H1 (cell line): ENCODE measurements around the gene SULF2. TPM values are rescaled to one million over a fixed set of nuclear protein-coding genes. Genes with fewer than 3 reads are reported as not detected.

Experiments used
- CTCF ChIA-PET: fragments of 300-600 bp; sonication (Branson Sonifier 250); formaldehyde crosslinking; loops from one replicate; lab custom pipeline; 2021; ENCODE audit not compliant: partially characterized antibody; lab: Charles Lee
- POLR2A ChIA-PET: fragments of 300-600 bp; sonication (Branson Sonifier 250); formaldehyde crosslinking; loops from one replicate; lab custom pipeline; 2021; ENCODE audit warnings: inconsistent platforms; ENCODE audit not compliant: partially characterized antibody; lab: Charles Lee
- DNase-seq, 2 experiments: peaks; one replicate each; pipeline versions ENCODE4 v3.0.0 to v3.0.0-alpha.2; 2010 to 2022; ENCODE audit warnings: low spot score in 2 of 2, low read depth in 1 of 2, mixed read lengths in 1 of 2
- FAIRE-seq: peaks from 2 replicates; lab custom pipeline; 2011; peaks lifted over from hg19 to GRCh38; lab: Jason Lieb, UNC
- H2AFZ ChIP-seq: 2 replicates; pipeline ENCODE4 v1.8.1; 2012; ENCODE audit warnings: low read length, inconsistent platforms
- H2AK5ac ChIP-seq: 2 replicates; pipeline ENCODE4 v1.6.1; 2013; ENCODE audit warnings: low read depth, low read length
- H2BK120ac ChIP-seq: replicated peaks from 2 replicates; pipeline ENCODE3; 2013; ENCODE audit warnings: low read depth, low read length, inconsistent platforms
- H2BK12ac ChIP-seq: 2 replicates; pipeline ENCODE4 v1.6.1; 2013; ENCODE audit warnings: low read depth, low read length
- H2BK15ac ChIP-seq: 2 replicates; pipeline ENCODE4 v1.6.1; 2013; ENCODE audit warnings: low read length
- H2BK20ac ChIP-seq: 2 replicates; pipeline ENCODE4 v1.6.1; 2013; ENCODE audit warnings: low read length
- H2BK5ac ChIP-seq: 2 replicates; pipeline ENCODE4 v1.6.1; 2013; ENCODE audit warnings: low read depth, low read length
- H3K14ac ChIP-seq: 2 replicates; pipeline ENCODE4 v1.6.1; 2013; ENCODE audit warnings: inconsistent platforms; ENCODE audit not compliant: insufficient read length
- H3K18ac ChIP-seq: 2 replicates; pipeline ENCODE4 v1.6.1; 2013; ENCODE audit warnings: low read length; ENCODE audit errors: extremely low read depth
- H3K23ac ChIP-seq: 2 replicates; pipeline ENCODE4 v1.6.1; 2013; ENCODE audit warnings: inconsistent platforms; ENCODE audit not compliant: insufficient read length
- H3K23me2 ChIP-seq: 2 replicates; pipeline ENCODE4 v1.6.1; 2013; ENCODE audit warnings: low read depth, low read length
- H3K27ac ChIP-seq: 2 replicates; pipeline ENCODE4 v1.6.1; 2011; ENCODE audit warnings: low read depth, low read length, inconsistent platforms
- H3K27me3 ChIP-seq, 4 experiments: replicated peaks in 1 of 4; 1 replicate in 1 of 4; 2 replicates in 3 of 4; pipeline versions ENCODE4 v1.6.1 to v1.8.1; 2011 to 2013; ENCODE audit warnings: low read length in 3 of 4, mild to moderate bottlenecking in 3 of 4, inconsistent platforms in 2 of 4, mixed read lengths in 2 of 4, moderate library complexity in 1 of 4; ENCODE audit not compliant: control insufficient read depth in 3 of 4, insufficient read depth in 3 of 4; ENCODE audit errors: extremely low read depth in 1 of 4
- H3K36me3 ChIP-seq, 4 experiments: 2 replicates each; pipeline versions ENCODE4 v1.6.1 to v1.8.1; 2011 to 2013; ENCODE audit warnings: mild to moderate bottlenecking in 4 of 4, low read length in 3 of 4, moderate library complexity in 2 of 4, control low read depth in 1 of 4, inconsistent platforms in 1 of 4; ENCODE audit not compliant: insufficient read depth in 4 of 4, control insufficient read depth in 2 of 4
- H3K4ac ChIP-seq: replicated peaks from 2 replicates; pipeline ENCODE3; 2013; ENCODE audit warnings: low read length, low read depth, mixed read lengths, inconsistent platforms; ENCODE audit not compliant: insufficient read length
- H3K4me1 ChIP-seq, 4 experiments: replicated peaks in 1 of 4; 1 replicate in 1 of 4; 2 replicates in 3 of 4; pipeline versions ENCODE4 v1.6.1 to v1.8.1; 2011 to 2013; ENCODE audit warnings: low read length in 3 of 4, inconsistent platforms in 2 of 4, mixed read lengths in 1 of 4; ENCODE audit not compliant: insufficient read depth in 4 of 4, control insufficient read depth in 3 of 4
- H3K4me2 ChIP-seq, 2 experiments: 2 replicates each; pipeline versions ENCODE4 v1.6.1 to v1.8.1; 2011 to 2013; ENCODE audit warnings: low read depth in 2 of 2, low read length in 2 of 2, control low read depth in 1 of 2, inconsistent platforms in 1 of 2, mild to moderate bottlenecking in 1 of 2; ENCODE audit not compliant: insufficient read depth in 1 of 2
- H3K4me3 ChIP-seq, 4 experiments: fragments of 200-600, 300-600 bp in 1 of 4; sonication (generic), shearing (Covaris generic), sonication (Bioruptor Twin) in 1 of 4; 2 replicates each; pipeline versions ENCODE4 v1.5.1 to v1.8.1; 2011 to 2016; ENCODE audit warnings: low read length in 4 of 4, low read depth in 3 of 4, control low read depth in 2 of 4, inconsistent platforms in 2 of 4, mild to moderate bottlenecking in 2 of 4, mixed read lengths in 1 of 4, moderate library complexity in 1 of 4; ENCODE audit not compliant: insufficient read depth in 2 of 4; ENCODE audit errors: extremely low read depth in 1 of 4
- H3K56ac ChIP-seq: replicated peaks from 2 replicates; pipeline ENCODE3; 2013; ENCODE audit warnings: low read depth, mild to moderate bottlenecking, mixed read lengths, low read length, inconsistent platforms; ENCODE audit not compliant: insufficient read length
- H3K79me1 ChIP-seq: 2 replicates; pipeline ENCODE4 v1.6.1; 2013; ENCODE audit warnings: low read depth, low read length, control low read depth
- H3K79me2 ChIP-seq, 2 experiments: 2 replicates each; pipeline versions ENCODE4 v1.6.1 to v1.8.1; 2012 to 2013; ENCODE audit warnings: low read length in 2 of 2, mild to moderate bottlenecking in 2 of 2, inconsistent platforms in 1 of 2; ENCODE audit not compliant: insufficient read depth in 2 of 2, control insufficient read depth in 1 of 2
- H3K9ac ChIP-seq, 4 experiments: replicated peaks in 1 of 4; 1 replicate in 1 of 4; 2 replicates in 3 of 4; pipeline versions ENCODE4 v1.6.1 to v1.8.1; 2011 to 2013; ENCODE audit warnings: low read depth in 3 of 4, low read length in 3 of 4, control low read depth in 2 of 4, mild to moderate bottlenecking in 2 of 4, moderate library complexity in 2 of 4, inconsistent platforms in 1 of 4; ENCODE audit errors: extremely low read depth in 1 of 4
- H3K9me3 ChIP-seq, 2 experiments: 2 replicates each; pipeline versions ENCODE4 v1.6.1 to v1.8.1; 2012 to 2013; ENCODE audit warnings: mild to moderate bottlenecking in 2 of 2, moderate library complexity in 2 of 2, control low read depth in 1 of 2, inconsistent platforms in 1 of 2, low read depth in 1 of 2, low read length in 1 of 2, mixed read lengths in 1 of 2; ENCODE audit not compliant: insufficient read depth in 2 of 2
- H4K20me1 ChIP-seq, 2 experiments: replicated peaks in 1 of 2; 2 replicates each; pipeline versions ENCODE3 to v1.8.1; 2011 to 2013; ENCODE audit warnings: inconsistent platforms in 2 of 2, low read length in 2 of 2, mild to moderate bottlenecking in 1 of 2; ENCODE audit not compliant: insufficient read depth in 2 of 2, control insufficient read depth in 1 of 2
- H4K5ac ChIP-seq: 2 replicates; pipeline ENCODE4 v1.6.1; 2013; ENCODE audit warnings: low read length, low read depth, mixed read lengths, inconsistent platforms; ENCODE audit not compliant: insufficient read length
- H4K8ac ChIP-seq: 2 replicates; pipeline ENCODE4 v1.8.0; 2013; ENCODE audit warnings: mild to moderate bottlenecking, moderate library complexity, low read length, inconsistent platforms; ENCODE audit not compliant: insufficient read depth; ENCODE audit errors: extremely low read depth
- H4K91ac ChIP-seq: replicated peaks from 2 replicates; pipeline ENCODE3; 2013; ENCODE audit warnings: low read length, mixed read lengths, inconsistent platforms; ENCODE audit not compliant: insufficient read length
- BACH1 ChIP-seq: IDR thresholded peaks from 2 replicates; pipeline ENCODE4 v1.6.1; 2012; ENCODE audit warnings: low read length, improper control_type of control experiment
- CBX8 ChIP-seq: fragments of 300-800, 300-1000 bp; sonication (generic); IDR thresholded peaks from 2 replicates; pipeline ENCODE4 v1.7.1; 2016; ENCODE audit warnings: low read depth, low read length, borderline replicate concordance
- CEBPB ChIP-seq: IDR thresholded peaks from 2 replicates; pipeline ENCODE4 v1.6.1; 2012; ENCODE audit warnings: low read depth, low read length
- JUND ChIP-seq: IDR thresholded peaks from 2 replicates; pipeline ENCODE4 v1.6.1; 2011; ENCODE audit warnings: mild to moderate bottlenecking, improper control_type of control experiment, low read length
- MAX ChIP-seq: IDR thresholded peaks from 2 replicates; pipeline ENCODE4 v1.6.1; 2012; ENCODE audit warnings: inconsistent platforms
- POLR2AphosphoS5 ChIP-seq: IDR thresholded peaks from 2 replicates; pipeline ENCODE4 v1.6.1; 2011; ENCODE audit warnings: low read depth, low read length
- SIRT6 ChIP-seq: IDR thresholded peaks from one replicate; pipeline ENCODE4 v1.7.1; 2012; ENCODE audit warnings: low read length, inconsistent platforms
- SP1 ChIP-seq: IDR thresholded peaks from 2 replicates; pipeline ENCODE4 v1.6.1; 2011; ENCODE audit warnings: low read depth, low read length
- TAF7 ChIP-seq: optimal IDR thresholded peaks from 2 replicates; pipeline ENCODE3; 2011; ENCODE audit warnings: low read depth, mild to moderate bottlenecking, inconsistent platforms, low read length, moderate library complexity, borderline replicate concordance
- TCF12 ChIP-seq: IDR thresholded peaks from 2 replicates; pipeline ENCODE4 v1.6.1; 2011; ENCODE audit warnings: low read depth, mild to moderate bottlenecking, low read length
- WGBS, 2 experiments: shearing (Covaris generic) in 1 of 2; methylation state at CpG; one replicate each; pipeline versions ENCODE4 v1.1.6 to v1.1.7; 2013 to 2015; ENCODE audit warnings: low lambda C conversion rate in 2 of 2, mixed read lengths in 2 of 2, inconsistent platforms in 1 of 2, low coverage in 1 of 2, missing lambda C conversion rate in 1 of 2; ENCODE audit not compliant: insufficient replicate concordance in 2 of 2, insufficient coverage in 1 of 2, insufficient read length in 1 of 2; ENCODE audit errors: extremely low coverage in 1 of 2, missing lambda C conversion rate in 1 of 2; 5-methylcytosine and 5-hydroxymethylcytosine counted together
- polyA plus RNA-seq, 7 experiments: library from polyadenylated mRNA; depleted of rRNA in 3 of 7; stranded (reverse) in 5 of 7; unstranded in 2 of 7; fragments of >200 nt in 5 of 7; fragments of 200-250 nt in 2 of 7; gene quantifications; 1 replicate in 5 of 7; 2 replicates in 1 of 7; 4 replicates in 1 of 7; pipeline versions ENCODE4 v1.2.1 to v1.2.3, GENCODE V29; 2011 to 2013; ENCODE audit warnings: missing spikeins in 2 of 7, mixed read lengths in 2 of 7
- total RNA-seq: library from RNA; stranded (reverse); fragmentation: NEBNext Ultra II Directional; extraction: Animal tissue kit (Norgen Biotek cat#: 25700); gene quantifications from 2 replicates; pipeline ENCODE4 v1.2.1, GENCODE V29; 2021

SULF2 gene
- total and polyA plus RNA-seq, 2 of the 8 experiments (the other 6 are each of a cell fraction or from before 2014, with no cell fraction given): 15.7 to 28.2 TPM

DNA sequence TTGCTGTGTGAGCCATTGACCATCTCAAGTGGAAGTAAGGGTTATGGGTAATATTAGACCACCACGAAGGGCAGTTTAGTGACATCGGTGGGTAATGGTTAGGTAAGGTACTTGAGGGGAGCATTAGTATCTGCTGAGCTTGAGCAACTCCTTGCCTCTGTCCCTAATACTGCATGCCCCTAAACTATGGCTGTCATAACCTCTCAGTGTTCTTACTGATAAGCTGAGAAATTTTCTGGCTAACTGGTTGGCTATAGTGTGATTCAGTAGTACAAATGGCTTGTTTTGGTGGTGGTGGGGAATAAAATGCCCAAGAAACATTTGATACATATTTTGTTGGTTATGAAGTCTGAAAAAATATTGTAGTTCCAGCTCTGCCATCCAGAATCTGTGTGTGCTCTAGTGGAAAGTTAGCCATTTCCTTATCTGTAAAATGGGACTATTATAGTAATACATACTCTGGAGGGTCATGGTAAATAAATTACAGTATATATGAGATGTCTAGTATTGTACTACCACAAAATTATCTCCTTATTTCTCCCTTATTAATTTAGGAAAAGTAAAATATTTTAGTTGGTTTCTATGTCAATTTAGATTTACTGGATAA lies 170.5 kb downstream of the SULF2 start:
- Histone ChIP-seq H3K23me2 (no peaks in the 10 kb centered on the region), H3K4me1 (no peaks in the 10 kb centered on the region), H2BK120ac (no peak overlapping the region), H3K18ac (no peak overlapping the region), H2BK5ac (no peak overlapping the region), H3K9me3 (no peaks in the 10 kb centered on the region), H3K4me2 (no peak overlapping the region), H2AFZ (no peak overlapping the region), H4K8ac (no peak overlapping the region), H3K9ac (no peak overlapping the region), H3K4me3 (no peak overlapping the region), H2BK12ac (no peak overlapping the region), H4K5ac (no peak overlapping the region), H3K14ac (no peak overlapping the region), H2BK15ac (no peak overlapping the region), H3K36me3 (no peaks in the 10 kb centered on the region), H3K56ac (no peak overlapping the region), H2BK20ac (no peak overlapping the region), H2AK5ac (no peak overlapping the region), H4K20me1 (no peaks in the 10 kb centered on the region), H3K27me3 (peaks cover 0 to 1% (median 0%) of the 10 kb centered on the region in 4 experiments; a peak in 1 of 7 replicates), H3K79me1 (no peaks in the 10 kb centered on the region), H4K91ac (no peak overlapping the region), H3K79me2 (peaks cover 0 to 3% of the 10 kb centered on the region in 2 experiments; a peak in 1 of 4 replicates), H3K4ac (no peak overlapping the region), H3K23ac (no peak overlapping the region), H3K27ac (no peak overlapping the region)
- CTCF ChIA-PET: interaction anchor here (0.7 to 3.0 kb wide), 7 partner anchors 9 to 177 kb away, joined by 3 to 12 read pairs (median 3); no protein-coding TSS in a partner anchor
- WGBS, 2 experiments: 89% methylated on average over 2 of the region's 2 CpGs; no CpG with 5 or more reads in 1 of the 2 experiments
- DNase-seq (no peak), FAIRE-seq (no peak)
- POLR2A ChIA-PET: interaction anchor here (0.9 kb wide), 1 partner anchor 10 kb away, joined by 3 read pairs; no protein-coding TSS in a partner anchor
- TF ChIP-seq SIRT6 (no peak), JUND (no peak), BACH1 (no peak), TCF12 (no peak), POLR2AphosphoS5 (no peak), SP1 (no peak), CEBPB (no peak), MAX (no peak), TAF7 (no peak), CBX8 (no peak)
